NOMO-1 treated with dmso at 0.1 percent for 144 hours (cell line): ENCODE data around the gene HCFC1R1.

ENCODE experiments used
- DNase-seq: peaks from one replicate; lab custom pipeline; 2025; ENCODE audit not compliant: unreplicated experiment; lab: John Stamatoyannopoulos, UW

HCFC1R1 gene

DNA sequence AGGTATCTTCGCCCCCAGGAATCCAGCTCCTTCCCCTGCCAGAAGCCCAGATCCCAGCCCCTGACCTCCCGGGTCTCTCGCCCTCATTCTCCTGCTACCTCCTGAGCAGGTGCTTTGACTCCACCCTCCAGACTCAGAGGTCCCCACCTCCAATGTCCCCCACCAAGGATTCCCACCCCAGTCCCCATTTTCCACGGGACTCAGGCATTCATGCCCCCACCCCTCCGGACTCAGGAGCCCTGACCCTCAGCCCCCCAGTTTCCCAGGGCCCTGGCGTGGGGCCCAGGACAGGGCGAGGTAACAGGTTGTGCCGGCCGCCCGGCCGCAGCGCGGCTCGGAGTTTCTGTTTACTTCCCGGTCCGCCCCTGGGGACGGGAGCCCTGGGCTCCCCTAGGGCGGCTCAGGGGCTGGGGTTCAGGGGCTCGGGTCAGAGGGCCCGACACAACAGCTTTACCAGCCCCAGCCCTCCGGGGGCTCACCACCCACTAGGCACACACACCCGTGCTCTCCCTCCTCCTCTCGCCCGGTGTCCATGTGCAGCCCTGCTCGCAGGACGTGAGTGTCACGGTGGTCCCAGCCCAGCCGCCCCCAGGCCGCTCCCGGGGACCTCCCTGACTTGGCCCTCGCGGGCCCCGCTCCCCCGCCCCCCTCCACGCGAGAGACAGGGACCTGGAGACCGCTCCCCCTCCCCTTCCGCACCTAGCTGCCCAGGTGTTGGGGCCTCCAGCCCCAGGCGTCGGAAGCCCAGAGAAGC, 12.4 kb upstream of the HCFC1R1 start:
- DNase-seq = no peak

DNA sequence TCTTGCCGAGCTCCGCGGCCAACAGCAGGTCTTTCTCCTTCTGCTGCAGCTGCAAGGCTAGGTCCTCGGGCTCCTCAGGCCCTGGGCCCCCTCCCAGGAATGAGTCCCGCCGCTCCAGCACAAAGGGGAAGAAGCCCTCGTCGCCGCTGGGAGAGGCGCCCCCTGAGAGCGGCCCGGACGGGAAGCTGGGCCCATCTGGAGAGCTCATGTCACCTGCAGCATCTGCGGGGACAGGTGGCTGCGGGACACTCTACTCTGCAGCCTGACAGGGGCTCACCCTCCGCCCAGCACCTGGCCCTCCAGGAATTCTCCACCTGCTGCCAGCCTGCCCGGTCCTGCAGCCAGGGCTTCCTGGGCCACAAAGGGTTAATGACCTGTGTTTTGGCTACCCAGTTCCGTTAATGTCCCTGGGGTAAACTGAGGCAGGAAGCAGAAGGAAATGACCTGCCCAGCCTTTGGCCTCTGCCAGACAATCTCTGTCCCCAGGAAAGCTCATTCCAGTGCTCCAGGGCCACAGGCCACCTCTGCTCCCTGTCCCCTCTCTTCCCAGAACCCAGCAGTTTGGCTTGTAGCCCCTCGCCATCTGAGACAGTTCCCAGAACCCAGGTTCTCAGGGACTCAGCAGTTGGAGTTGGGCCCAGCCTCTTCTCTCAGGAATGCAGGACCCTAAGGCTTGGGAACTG, 11.7 kb upstream of the HCFC1R1 start:
- DNase-seq = no peak

DNA sequence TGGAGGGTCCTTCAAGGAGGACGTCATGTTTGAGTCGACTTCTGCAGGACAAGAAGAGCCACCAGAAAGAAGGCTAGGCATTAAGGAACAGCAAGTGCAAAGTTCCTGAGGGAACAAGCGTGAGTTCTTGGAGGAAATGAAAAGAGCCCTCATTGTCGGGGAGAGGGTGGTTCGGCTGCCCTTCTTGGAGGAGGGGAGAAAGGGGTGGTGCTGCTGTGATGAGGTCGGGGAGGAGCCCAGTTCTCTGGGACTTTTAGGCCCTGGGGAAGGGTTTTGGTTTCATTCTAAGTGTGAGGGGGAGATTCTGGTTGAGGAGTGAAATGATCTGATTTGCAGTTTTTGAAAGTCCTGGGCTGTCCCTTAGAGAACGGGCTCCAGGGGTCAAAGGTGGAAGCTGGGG, 8.9 kb upstream of the HCFC1R1 start:
- DNase-seq = no peak

DNA sequence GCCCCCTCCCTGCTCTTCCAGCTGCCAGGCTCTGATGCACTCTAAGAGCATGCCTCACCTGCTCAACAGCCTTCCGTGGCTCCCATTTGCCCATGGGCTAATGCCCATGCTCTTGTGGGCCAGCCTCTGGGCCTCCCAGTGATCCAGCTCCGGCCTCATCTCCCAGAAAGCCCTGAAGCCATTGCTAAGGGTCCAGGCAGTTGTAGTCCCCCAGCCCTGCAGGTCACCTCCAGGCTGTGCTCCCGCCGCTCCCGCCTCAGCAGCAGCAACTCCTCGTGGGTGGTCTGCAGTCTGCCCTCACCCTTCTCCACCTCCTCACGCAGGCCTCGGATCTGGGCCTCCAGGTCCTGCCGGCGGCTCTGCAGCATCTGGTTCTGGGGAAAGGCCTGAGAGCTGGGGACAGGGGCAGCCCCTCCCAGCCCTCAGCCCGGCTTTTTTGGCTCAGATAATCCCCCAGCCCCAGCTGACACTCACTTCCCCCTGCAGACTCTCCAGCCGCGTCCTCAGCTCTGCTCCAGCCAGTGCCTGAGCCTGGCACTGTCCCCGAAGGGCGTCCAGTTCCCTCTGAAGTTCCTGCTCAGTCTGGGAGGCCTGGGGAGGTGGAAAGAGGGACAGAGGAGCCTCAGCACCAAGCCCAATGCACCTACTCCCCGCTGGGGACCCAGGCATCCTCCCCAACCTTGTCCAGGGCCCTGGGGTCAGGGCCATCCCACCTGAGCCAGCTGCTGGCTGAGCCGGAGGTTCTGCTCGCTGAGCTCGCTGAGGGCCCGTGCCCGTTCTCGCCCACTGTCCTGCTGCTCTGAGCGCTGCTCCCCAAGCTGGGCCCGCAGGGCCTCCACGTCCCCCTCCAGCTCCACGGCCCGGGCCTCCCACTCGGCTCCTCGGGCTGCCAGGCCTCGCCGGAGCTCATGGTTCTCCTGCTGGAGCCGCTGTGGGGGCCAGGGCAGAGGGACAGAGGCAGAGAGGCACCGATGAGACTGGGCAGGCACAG, 6.8 kb upstream of the HCFC1R1 start:
- no peak for DNase-seq

DNA sequence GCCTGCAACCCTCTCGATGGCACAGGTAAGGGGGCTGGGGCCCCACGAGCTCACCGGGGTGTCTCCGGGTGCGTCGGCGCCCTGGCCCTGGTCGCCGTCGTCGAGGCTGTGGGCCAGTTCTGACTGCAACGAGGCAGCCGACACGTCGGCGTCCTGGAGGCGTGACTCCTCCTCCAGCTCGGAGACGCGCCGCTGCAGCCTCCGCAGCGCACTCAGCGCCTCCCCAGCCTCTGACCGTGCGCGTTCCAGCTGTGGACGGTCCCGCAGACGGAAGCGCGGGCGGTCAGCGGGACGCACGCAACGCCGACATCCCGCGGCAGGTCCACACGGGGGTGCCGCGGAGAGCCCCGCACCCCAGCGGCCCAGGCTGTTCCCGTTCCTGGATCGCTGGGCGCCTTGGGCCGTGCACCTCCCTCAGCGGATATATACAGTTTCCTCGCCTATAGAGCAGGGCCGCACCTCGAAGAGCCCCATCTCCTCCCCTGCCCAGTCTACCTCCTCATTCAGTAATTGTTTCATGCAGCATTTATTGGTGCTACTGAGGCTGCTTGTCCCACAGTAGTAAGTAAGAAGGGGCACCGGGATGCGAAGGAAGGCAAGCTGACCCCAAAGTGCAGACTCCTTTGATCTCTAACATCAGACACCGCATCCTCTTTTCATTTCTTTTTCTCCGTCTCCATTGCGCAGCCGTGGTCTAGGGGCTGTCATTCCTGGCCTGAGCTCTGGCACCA, 5.9 kb upstream of the HCFC1R1 start:
- DNase-seq = no peak

DNA sequence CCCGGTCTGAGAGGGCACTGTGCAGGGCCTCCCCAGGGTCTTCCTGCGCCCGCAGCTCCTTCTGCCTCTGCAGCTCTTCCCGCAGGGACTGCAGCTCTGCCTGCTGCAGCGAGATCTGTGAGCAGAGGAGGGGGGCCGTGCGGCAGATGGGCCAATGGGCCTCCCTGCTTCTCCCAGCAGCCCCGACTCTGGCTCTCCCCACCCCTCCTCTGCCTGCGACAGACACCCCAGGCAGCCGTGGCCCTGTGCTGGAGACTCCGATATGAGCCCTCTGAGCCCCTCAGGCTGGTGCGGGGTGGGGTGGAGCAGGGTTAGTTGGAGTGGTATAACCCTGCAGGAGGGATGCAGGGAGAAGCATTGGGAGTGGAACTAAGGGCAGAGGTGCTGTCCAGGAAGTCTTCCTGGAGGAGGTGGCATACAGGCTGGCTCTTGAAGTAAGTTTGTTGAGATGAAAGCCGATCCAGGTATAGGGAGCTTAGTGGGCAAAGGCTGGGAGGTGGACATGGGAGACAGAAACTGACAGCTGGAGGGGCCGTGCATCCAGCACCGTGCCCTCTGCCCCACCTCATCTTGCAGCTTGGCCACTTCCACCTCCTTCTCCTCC, 5.1 kb upstream of the HCFC1R1 start:
- DNase-seq = no peak

DNA sequence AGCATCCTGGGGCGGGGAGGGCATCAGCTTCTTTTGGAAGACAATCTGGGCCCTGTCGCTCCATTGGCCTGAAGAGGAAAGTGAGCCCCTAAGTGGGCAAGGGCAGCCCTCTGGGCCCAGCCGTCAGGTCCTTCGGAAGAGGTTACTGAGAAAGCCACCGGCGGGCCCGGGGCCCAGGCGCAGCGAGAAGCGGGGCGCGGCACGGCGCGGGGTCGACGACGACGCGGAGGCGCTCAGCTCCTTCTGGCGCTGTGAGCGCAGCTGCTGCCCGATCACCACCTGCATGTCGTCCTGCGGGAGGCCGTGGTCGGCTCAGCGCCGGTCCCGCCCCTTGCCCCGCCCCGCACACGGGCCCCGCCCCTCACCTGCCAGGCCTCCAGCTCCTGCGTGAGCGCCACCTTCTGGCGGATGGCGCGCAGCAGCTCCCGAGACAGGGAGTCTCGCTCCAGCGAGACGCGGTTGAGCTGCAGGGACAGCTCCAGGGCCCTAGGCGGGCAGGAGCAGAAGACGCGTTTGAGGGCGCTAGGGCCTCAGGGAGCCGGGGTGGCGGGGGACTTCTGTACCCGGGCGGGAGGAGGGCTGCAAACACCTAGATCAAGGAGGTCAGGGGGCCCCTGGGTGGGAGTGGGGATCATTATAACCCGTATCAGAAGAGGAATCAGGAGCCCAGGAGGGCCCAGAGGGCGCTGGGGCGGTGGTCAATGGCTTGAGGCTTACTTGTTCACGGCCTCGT, 4.4 kb upstream of the HCFC1R1 start:
- peak; percentile 55 for DNase-seq

DNA sequence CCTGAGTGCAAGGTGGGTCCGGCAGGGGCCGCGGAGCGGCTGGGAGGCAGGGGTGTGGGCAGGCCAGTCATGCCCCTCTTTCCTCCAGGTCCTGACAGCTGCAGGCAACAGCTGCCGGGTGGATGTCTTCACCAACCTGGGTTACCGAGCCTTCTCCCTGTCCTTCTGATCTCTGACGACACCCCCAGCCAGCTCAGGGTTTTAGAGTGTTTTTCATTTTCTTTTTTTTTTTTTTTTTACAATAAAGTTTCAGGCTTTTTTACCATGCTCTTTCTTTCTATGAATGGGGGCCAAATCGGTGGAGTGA, 3.7 kb upstream of the HCFC1R1 start:
- DNase-seq = no peak

DNA sequence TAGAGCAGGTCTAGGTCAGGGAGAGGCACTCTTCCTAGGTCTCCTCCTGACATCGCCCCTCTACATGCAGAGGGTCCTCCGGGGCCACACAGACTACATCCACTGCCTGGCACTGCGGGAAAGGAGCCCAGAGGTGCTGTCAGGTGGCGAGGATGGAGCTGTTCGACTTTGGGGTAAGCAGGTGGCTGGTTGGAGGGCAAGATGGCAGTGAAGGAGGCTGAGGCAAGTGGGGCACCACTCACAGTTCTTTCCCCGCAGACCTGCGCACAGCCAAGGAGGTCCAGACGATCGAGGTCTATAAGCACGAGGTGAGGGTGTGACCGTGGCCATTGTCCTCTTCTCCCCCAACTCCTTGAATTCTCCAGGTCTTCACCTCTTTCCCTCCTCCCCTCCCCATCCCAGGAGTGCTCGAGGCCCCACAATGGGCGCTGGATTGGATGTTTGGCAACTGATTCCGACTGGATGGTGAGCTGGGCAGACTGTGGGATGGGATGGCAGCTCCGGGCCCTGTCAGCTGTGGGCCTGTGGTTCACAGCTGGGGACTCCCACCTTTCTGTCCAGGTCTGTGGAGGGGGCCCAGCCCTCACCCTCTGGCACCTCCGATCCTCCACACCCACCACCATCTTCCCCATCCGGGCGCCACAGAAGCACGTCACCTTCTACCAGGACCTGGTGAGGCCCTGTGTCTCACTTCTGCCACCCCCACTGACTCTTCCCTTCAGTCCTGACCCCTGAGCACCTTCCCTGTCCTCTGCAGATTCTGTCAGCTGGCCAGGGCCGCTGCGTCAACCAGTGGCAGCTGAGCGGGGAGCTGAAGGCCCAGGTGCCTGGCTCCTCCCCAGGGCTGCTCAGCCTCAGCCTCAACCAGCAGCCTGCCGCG, 3.1 kb upstream of the HCFC1R1 start:
- DNase-seq = no peak

DNA sequence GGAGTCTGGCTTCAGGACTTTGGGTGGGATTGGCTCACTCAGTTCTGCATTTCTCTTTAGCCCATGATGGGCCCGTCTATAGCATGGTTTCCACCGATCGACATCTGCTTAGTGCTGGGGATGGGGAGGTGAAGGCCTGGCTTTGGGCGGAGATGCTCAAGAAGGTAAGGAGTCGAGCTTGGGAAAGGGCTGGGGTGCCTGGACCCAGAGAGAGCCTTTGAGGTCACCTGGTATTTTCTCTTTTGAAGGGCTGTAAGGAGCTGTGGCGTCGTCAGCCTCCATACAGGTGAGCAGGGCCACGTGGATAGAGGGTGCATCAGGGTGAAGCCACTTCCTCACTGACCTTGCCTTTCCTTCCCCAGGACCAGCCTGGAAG, 2.2 kb upstream of the HCFC1R1 start:
- no peak for DNase-seq

DNA sequence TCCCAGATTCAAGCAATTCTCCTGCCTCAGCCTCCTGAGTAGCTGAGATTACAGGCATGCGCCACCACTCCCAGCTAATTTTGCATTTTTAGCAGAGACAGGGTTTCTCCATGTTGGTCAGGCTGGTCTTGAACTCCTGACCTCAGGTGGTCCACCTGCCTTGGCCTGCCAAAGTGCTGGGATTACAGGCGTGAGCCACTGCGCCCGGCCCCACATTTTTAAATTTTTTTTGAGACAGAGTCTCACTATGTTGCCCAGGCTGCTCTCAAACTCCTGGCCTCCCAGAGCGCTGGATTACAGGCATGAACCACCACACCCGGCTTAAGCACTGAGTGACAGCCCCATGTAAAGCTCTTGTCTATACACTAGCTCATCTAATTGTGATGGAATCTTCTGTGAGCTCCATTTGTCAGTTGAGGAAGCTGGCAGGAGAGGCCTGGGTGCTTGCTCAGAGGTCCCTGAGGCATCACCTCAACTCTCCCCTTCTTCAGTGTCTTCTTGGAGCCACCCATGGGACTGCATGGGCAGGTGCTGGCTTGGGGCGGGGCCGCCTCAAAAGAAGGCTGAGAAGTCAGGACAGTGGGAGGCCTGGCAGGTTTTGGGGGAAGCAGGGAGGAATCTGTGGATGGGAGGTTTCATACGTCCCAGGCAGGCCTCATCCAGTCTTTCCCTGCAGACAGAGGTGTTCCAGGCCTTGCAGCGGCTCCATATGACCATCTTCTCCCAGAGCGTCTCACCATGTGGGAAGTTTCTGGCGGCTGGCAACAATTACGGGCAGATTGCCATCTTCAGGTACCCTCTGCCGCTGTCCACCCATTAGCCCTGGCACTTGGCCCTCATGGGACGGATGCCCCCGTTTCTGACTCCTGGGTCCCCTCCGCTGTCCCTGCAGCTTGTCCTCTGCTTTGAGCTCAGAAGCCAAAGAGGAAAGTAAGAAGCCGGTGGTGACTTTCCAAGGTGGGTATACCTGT, 1.6 kb upstream of the HCFC1R1 start:
- no peak for DNase-seq

DNA sequence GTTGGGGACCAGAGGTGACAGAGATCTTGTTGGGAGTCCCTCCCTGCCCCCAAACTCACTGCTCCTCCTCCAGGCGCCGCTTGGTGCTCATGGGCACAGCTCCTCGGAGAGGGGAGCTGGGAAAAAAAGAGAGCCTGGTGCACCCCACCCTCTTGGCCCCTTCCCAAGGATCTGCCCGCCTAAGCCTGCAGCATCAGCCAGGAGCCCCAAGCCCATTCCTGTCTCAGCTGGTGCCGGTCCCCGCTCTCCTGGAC, 400 bp downstream of the HCFC1R1 start:
- DNase-seq = no peak

DNA sequence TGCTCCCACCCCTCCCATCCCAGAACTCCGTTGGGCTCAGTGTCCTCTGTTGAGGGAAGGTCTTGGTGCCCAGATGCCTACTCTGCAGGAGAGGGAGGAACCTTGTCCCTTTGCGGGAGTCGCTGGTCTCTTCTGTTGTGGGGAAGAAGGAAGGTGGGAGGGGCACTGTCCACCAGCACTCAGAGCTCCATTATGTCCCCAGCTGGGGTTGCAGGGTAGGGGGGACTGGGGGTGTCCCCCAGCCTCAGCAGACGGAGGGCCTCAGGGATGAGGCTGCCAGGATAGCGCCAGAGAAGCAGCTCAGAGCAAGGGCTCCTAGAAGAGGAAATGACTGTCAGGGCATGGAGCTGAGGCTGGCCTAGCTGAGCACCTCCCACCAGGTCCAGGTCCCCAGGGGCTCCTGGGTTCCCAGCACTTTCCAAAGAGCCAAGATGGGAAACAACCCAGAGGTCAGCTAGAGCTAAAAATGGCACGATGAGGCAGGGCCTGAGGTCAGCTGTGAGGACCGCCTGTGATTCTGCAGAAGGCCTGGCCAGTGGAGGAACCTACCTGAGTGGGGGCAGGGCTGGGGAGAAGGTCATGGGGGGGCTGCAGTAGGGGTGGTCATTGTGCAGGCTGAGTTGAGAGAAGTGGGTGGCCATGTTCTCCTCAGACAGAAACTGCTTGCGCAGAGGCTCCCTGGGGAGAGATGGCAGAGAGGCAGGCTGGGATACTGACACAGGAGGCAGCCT, 893 bp downstream of the HCFC1R1 start:
- no peak for DNase-seq

DNA sequence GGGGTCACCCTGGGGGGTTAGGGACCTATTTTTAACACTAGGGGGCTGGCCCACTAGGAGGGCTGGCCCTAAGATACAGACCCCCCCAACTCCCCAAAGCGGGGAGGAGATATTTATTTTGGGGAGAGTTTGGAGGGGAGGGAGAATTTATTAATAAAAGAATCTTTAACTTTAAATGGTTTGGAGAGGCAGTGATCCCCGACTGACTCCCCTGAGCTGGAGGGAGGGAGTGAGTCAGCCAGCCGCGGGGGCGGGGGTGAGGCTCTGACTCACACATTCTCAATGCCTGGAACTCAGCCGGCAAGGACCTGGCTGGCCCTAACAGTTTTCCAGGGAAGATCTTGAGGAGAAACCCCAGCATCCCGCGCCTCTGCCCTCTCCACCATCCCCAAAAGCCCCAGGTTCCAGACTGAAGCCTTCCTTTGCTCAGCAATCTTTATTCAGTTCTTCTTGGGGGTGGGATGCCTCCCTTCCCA, 1.5 kb downstream of the HCFC1R1 start:
- peak; percentile 47 for DNase-seq

DNA sequence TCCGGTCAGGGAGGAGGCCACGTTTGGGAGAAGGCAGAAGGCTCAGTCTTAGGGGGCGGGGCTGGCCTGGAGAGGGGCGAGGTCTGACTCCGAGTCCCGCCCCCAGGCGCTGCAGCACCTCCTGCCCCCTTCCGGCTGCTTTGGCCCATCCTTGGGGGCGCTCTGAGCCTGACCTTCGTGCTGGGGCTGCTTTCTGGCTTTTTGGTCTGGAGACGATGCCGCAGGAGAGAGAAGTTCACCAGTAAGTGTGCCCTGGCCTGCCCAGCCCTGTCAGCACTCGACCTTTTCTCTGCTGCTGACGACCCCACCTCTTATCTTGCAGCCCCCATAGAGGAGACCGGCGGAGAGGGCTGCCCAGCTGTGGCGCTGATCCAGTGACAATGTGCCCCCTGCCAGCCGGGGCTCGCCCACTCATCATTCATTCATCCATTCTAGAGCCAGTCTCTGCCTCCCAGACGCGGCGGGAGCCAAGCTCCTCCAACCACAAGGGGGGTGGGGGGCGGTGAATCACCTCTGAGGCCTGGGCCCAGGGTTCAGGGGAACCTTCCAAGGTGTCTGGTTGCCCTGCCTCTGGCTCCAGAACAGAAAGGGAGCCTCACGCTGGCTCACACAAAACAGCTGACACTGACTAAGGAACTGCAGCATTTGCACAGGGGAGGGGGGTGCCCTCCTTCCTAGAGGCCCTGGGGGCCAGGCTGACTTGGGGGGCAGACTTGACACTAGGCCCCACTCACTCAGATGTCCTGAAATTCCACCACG, 2.1 kb downstream of the HCFC1R1 start:
- peak; percentile 78 for DNase-seq

DNA sequence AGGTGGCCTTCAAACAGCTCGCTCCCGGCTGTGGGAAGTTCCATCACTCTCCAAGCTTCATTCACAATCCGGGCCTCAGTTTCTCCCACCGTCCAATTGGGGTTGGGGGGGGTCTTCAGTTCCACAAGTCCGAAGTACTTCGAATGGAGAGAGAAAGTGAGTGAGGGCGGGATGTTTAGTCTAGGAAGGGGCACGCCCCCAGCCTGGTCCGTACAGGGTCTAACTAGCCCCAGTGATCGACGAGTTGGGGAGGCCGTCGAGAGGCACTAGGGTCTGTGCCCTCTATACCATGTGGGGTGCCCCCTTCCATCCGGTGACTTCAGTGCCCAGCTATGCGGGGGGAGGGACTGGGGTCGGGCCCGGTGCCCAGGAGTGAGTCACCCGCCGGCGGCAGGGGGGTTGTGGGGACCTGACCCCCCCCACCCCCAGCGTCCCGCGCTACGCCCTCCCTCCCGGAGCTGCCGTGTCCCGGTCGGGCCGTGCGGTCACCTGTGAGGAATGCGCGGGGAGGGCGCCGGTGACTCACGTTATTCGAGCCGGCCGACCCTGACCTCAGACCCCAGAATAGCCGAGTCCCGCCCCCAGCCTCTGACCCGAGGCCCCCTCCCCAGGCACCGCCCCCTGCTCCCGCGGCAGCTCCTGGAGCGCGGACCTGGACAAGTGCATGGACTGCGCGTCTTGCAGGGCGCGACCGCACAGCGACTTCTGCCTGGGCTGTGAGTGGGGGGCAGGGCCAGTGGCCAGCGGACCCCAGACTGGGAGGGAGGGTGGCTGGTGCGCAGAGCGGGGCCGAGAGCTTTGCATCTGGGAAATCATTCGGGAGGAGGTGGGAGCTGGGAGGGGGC, 2.9 kb downstream of the HCFC1R1 start:
- no peak for DNase-seq
